HepG2 (cell line): ENCODE measurements around the gene MATK. TPM values are rescaled to one million over a fixed set of nuclear protein-coding genes. Genes with fewer than 3 reads are reported as not detected.

ENCODE experiments used
- ATAC-seq: fragments of 200-7000 bp; cut with Tn5 transposase; 3 replicates; pipeline ENCODE4 v1.9.1; 2020; ENCODE audit warnings: mild to moderate bottlenecking, moderate library complexity
- BruUV-seq: library from RNA; stranded (reverse); fragments of 400-500 nt; replicated peaks from 2 replicates; lab custom pipeline; 2021; lab: Mats Ljungman, UMichigan
- CTCF ChIA-PET: fragments of 300-600 bp; formaldehyde crosslinking; extraction: SDS; loops from one replicate; lab custom pipeline; 2021; ENCODE audit warnings: low total read pairs, inconsistent platforms, low intra/inter-chr PET ratio; lab: Yijun Ruan, JAX
- POLR2A ChIA-PET: fragments of 350-600 bp; sonication (Branson Sonifier 250); formaldehyde crosslinking; loops from one replicate; lab custom pipeline; 2020; ENCODE audit warnings: antibody characterized with exemption, inconsistent platforms; lab: Yijun Ruan, JAX
- DNase-seq: peaks from one replicate; pipeline ENCODE4 v3.0.0-alpha.2; 2015; ENCODE audit warnings: low spot score
- FAIRE-seq: peaks from 3 replicates; lab custom pipeline; 2011; peaks lifted over from hg19 to GRCh38; lab: Jason Lieb, UNC
- H2AFZ ChIP-seq: one replicate; pipeline ENCODE4 v1.6.1; 2011; ENCODE audit warnings: low read length, inconsistent platforms
- H3K27ac ChIP-seq: fragments of 300-600 bp; 3 replicates; pipeline ENCODE4 v1.8.0; 2011; ENCODE audit warnings: mixed run types, mild to moderate bottlenecking, mixed read lengths, low read length, inconsistent platforms; ENCODE audit not compliant: insufficient read depth; ENCODE audit errors: extremely low read length
- H3K27me3 ChIP-seq, 2 experiments: fragments of 200-600 bp in 1 of 2; 2 replicates in 1 of 2; 3 replicates in 1 of 2; pipeline versions ENCODE4 v1.6.0 to v1.8.0; 2011; ENCODE audit warnings: low read length in 2 of 2, mild to moderate bottlenecking in 2 of 2, moderate library complexity in 2 of 2, inconsistent platforms in 1 of 2; ENCODE audit not compliant: insufficient read depth in 2 of 2, control insufficient read depth in 1 of 2
- H3K36me3 ChIP-seq, 2 experiments: fragments of 200-600 bp in 1 of 2; replicated peaks in 1 of 2; 2 replicates in 1 of 2; 3 replicates in 1 of 2; pipeline versions ENCODE4 v1.5.1 to v1.8.0; 2011; ENCODE audit warnings: low read length in 2 of 2, inconsistent platforms in 1 of 2; ENCODE audit not compliant: insufficient read depth in 2 of 2, control insufficient read depth in 1 of 2
- H3K4me1 ChIP-seq: 2 replicates; pipeline ENCODE4 v1.5.1; 2012; ENCODE audit warnings: low read length, inconsistent platforms; ENCODE audit not compliant: insufficient read depth
- H3K4me2 ChIP-seq: 2 replicates; pipeline ENCODE4 v1.6.0; 2011; ENCODE audit warnings: low read depth, low read length, inconsistent platforms
- H3K4me3 ChIP-seq, 3 experiments: fragments of 200-600 bp in 1 of 3; sonication (generic), shearing (Covaris generic) in 1 of 3; replicated peaks in 1 of 3; 2 replicates each; pipeline ENCODE4 v1.5.1; 2011 to 2016; ENCODE audit warnings: low read length in 3 of 3, inconsistent platforms in 2 of 3, low read depth in 2 of 3, mild to moderate bottlenecking in 2 of 3, control low read depth in 1 of 3, mixed read lengths in 1 of 3; ENCODE audit not compliant: insufficient read depth in 1 of 3
- H3K79me2 ChIP-seq: one replicate; pipeline ENCODE4 v1.6.1; 2011; ENCODE audit warnings: low read length, inconsistent platforms; ENCODE audit not compliant: insufficient read depth
- H3K9ac ChIP-seq: 2 replicates; pipeline ENCODE4 v1.6.0; 2011; ENCODE audit warnings: mild to moderate bottlenecking, low read depth, low read length, inconsistent platforms; ENCODE audit not compliant: insufficient read depth
- H3K9me3 ChIP-seq: 2 replicates; pipeline ENCODE4 v1.5.1; 2012; ENCODE audit warnings: mild to moderate bottlenecking, low read length
- H4K20me1 ChIP-seq: 2 replicates; pipeline ENCODE4 v1.6.0; 2011; ENCODE audit warnings: inconsistent platforms, mild to moderate bottlenecking, low read length, moderate library complexity; ENCODE audit not compliant: insufficient read depth
- ATF7 ChIP-seq, 2 experiments: fragments of 450-650 bp in 1 of 2; sonication (generic) in 1 of 2; formaldehyde crosslinking in 1 of 2; IDR thresholded peaks; 2 replicates each; pipeline versions ENCODE4 v1.4.0 to v1.6.1; 2016 to 2020; ENCODE audit warnings: antibody characterized with exemption in 1 of 2, mild to moderate bottlenecking in 1 of 2, missing genetic modification reagents in 1 of 2
- ATF7-NPFF ChIP-seq: sonication (generic); formaldehyde crosslinking; IDR thresholded peaks from 2 replicates; pipeline ENCODE4 v1.8.1; 2023; ENCODE audit warnings: mild to moderate bottlenecking, low read depth, missing genetic modification reagents, moderate library complexity
- CENPBD1 ChIP-seq: sonication (generic); formaldehyde crosslinking; IDR thresholded peaks from 2 replicates; pipeline ENCODE4 v1.8.0; 2022; ENCODE audit warnings: missing genetic modification reagents, low read depth, mild to moderate bottlenecking, borderline replicate concordance
- CREB1 ChIP-seq, 2 experiments: fragments of 450-650 bp in 1 of 2; IDR thresholded peaks; 2 replicates each; pipeline ENCODE4 v1.6.1; 2016 to 2017; ENCODE audit warnings: control low read depth in 1 of 2, mild to moderate bottlenecking in 1 of 2, missing compliant biosample characterization in 1 of 2, missing genetic modification characterization in 1 of 2
- GLMP ChIP-seq: sonication (generic); formaldehyde crosslinking; IDR thresholded peaks from 2 replicates; pipeline ENCODE4 v1.9.0; 2021; ENCODE audit warnings: missing genetic modification reagents, mild to moderate bottlenecking, borderline replicate concordance
- HIC2 ChIP-seq: sonication (generic); formaldehyde crosslinking; IDR thresholded peaks from 2 replicates; pipeline ENCODE4 v1.9.0; 2022; ENCODE audit warnings: low read depth, missing genetic modification reagents
- KDM1A ChIP-seq: IDR thresholded peaks from 2 replicates; pipeline ENCODE4 v1.6.1; 2016; ENCODE audit warnings: missing compliant biosample characterization
- KLF6 ChIP-seq: IDR thresholded peaks from 2 replicates; pipeline ENCODE4 v1.8.0; 2016; ENCODE audit warnings: missing biosample characterization, missing genetic modification reagents
- MBNL3 ChIP-seq: fragments of 250-450 bp; sonication (Bioruptor Pico); conservative IDR thresholded peaks from 2 replicates; pipeline ENCODE4 v1.8.0; 2022; ENCODE audit warnings: mild to moderate bottlenecking, inconsistent platforms
- MYPOP ChIP-seq: sonication (generic); formaldehyde crosslinking; IDR thresholded peaks from 2 replicates; pipeline ENCODE4 v1.8.1; 2023; ENCODE audit warnings: mild to moderate bottlenecking, moderate library complexity, missing genetic modification reagents
- NFIB ChIP-seq: sonication (generic); formaldehyde crosslinking; IDR thresholded peaks from 2 replicates; pipeline ENCODE4 v1.9.0; 2021; ENCODE audit warnings: missing genetic modification reagents, mild to moderate bottlenecking, borderline replicate concordance
- PHF20 ChIP-seq: sonication (generic); formaldehyde crosslinking; IDR thresholded peaks from 2 replicates; pipeline ENCODE4 v1.5.0; 2020; ENCODE audit warnings: mild to moderate bottlenecking, missing genetic modification reagents
- PHF21A ChIP-seq: sonication (generic); formaldehyde crosslinking; IDR thresholded peaks from 2 replicates; pipeline ENCODE4 v1.5.0; 2020; ENCODE audit warnings: mild to moderate bottlenecking, missing genetic modification reagents
- SYNCRIP ChIP-seq: fragments of 200-400 bp; formaldehyde crosslinking; IDR thresholded peaks from 2 replicates; pipeline ENCODE4 v1.6.1; 2018; ENCODE audit warnings: mild to moderate bottlenecking, low read depth, low read length; ENCODE audit not compliant: insufficient read depth
- ZC3H4 ChIP-seq: sonication (generic); formaldehyde crosslinking; IDR thresholded peaks from 2 replicates; pipeline ENCODE4 v1.4.0; 2020; ENCODE audit warnings: missing genetic modification reagents, borderline replicate concordance
- ZFP90 ChIP-seq: sonication (generic); formaldehyde crosslinking; IDR thresholded peaks from 2 replicates; pipeline ENCODE4 v1.8.0; 2022; ENCODE audit warnings: missing genetic modification reagents, mild to moderate bottlenecking, inconsistent platforms, borderline replicate concordance
- ZNF230 ChIP-seq: sonication (generic); formaldehyde crosslinking; IDR thresholded peaks from 2 replicates; pipeline ENCODE4 v1.4.0; 2020; ENCODE audit warnings: mild to moderate bottlenecking, missing genetic modification reagents
- ZNF24 ChIP-seq: fragments of 450-650 bp; IDR thresholded peaks from 2 replicates; pipeline ENCODE4 v1.6.1; 2017; ENCODE audit warnings: antibody characterized with exemption, mild to moderate bottlenecking
- ZNF468 ChIP-seq: sonication (generic); formaldehyde crosslinking; IDR thresholded peaks from 2 replicates; pipeline ENCODE4 v1.8.0; 2022; ENCODE audit warnings: mild to moderate bottlenecking, moderate library complexity, missing genetic modification reagents
- ZNF724P ChIP-seq: sonication (generic); formaldehyde crosslinking; IDR thresholded peaks from 2 replicates; pipeline ENCODE4 v1.8.0; 2022; ENCODE audit warnings: missing genetic modification reagents, borderline replicate concordance
- WGBS: methylation state at CpG from one replicate; pipeline ENCODE4 v1.1.6; 2017; ENCODE audit warnings: low lambda C conversion rate; 5-methylcytosine and 5-hydroxymethylcytosine counted together
- in situ Hi-C: cut with HindIII; loops from 2 replicates; pipeline ENCODE4 v1.10.0; 2017; ENCODE audit warnings: low pct_unique_long_range_greater_than_20kb; ENCODE audit not compliant: extremely low pct_ligation_motif_present
- intact Hi-C: fragments of 100-400 bp; cut with micrococcal nuclease; formaldehyde crosslinking; loops from one replicate; pipeline ENCODE4 v1.10.0; 2022; ENCODE audit not compliant: unreplicated experiment
- polyA plus RNA-seq, 8 experiments: library from polyadenylated mRNA; depleted of rRNA in 3 of 8; stranded (reverse) in 7 of 8; unstranded in 1 of 8; fragments of >200 nt; fragmentation: Illumina TruSeq in 4 of 8; extraction: Trizol in 4 of 8; gene quantifications; 2 replicates each; pipeline versions ENCODE4 v1.2.1 to v1.2.3, GENCODE V29; 2011 to 2016; ENCODE audit warnings: low read depth in 4 of 8, missing spikeins in 1 of 8, mixed read lengths in 1 of 8; ENCODE audit not compliant: insufficient read depth in 1 of 8
- total RNA-seq, 5 experiments: library from RNA; depleted of rRNA; stranded (reverse); fragments of >200 nt; fragmentation: Illumina TruSeq; extraction: Trizol; gene quantifications; 2 replicates each; pipeline ENCODE4 v1.2.3, GENCODE V29; 2016; ENCODE audit warnings: low read depth in 1 of 5

The MATK gene
- total and polyA plus RNA-seq, 2 of the 13 experiments (the other 11 are each of a cell fraction or from before 2014, with no cell fraction given): 0.09 TPM; not detected in 1

GRCh38 chr19:3737487-3738205 lies 48.5 kb downstream of the MATK start:
- Histone ChIP-seq H3K36me3 (0 out of 5 replicates have a peak, but pooled peaks cover 0 to 3% of the 10 kb centered on the region in 2 experiments), H2AFZ (no peak overlapping the region), H3K79me2 (no peaks in the 10 kb centered on the region), H3K4me1 (no peaks in the 10 kb centered on the region), H3K27ac (no peak overlapping the region), H4K20me1 (no peaks in the 10 kb centered on the region), H3K9me3 (no peaks in the 10 kb centered on the region), H3K9ac (no peak overlapping the region), H3K4me3 (no peak overlapping the region), H3K4me2 (no peak overlapping the region), H3K27me3 (no peaks in the 10 kb centered on the region)
- DNase-seq (no peak), ATAC-seq (no peak), FAIRE-seq (no peak)
- TF ChIP-seq ZNF24 (no peak), CREB1 (IDR thresholded peaks at IDR 0.05) (no peak), CREB1 (CRISPR knock-in tag; IDR thresholded peaks at IDR 0.05) (no peak), ZNF724P (CRISPR knock-in tag) (no peak), ATF7-NPFF (CRISPR knock-in tag) (no peak), MBNL3 (CRISPR knock-in tag) (no peak), ZC3H4 (CRISPR knock-in tag) (no peak), PHF20 (CRISPR knock-in tag) (no peak), KLF6 (no peak), ZNF230 (CRISPR knock-in tag) (no peak), ZNF468 (CRISPR knock-in tag) (no peak), KDM1A (CRISPR knock-in tag) (no peak), MYPOP (CRISPR knock-in tag) (no peak), HIC2 (CRISPR knock-in tag) (no peak), ATF7 (IDR thresholded peaks at IDR 0.05) (no peak), ATF7 (CRISPR knock-in tag; IDR thresholded peaks at IDR 0.05) (no peak), GLMP (CRISPR knock-in tag) (no peak), ZFP90 (CRISPR knock-in tag) (no peak), NFIB (CRISPR knock-in tag) (no peak), PHF21A (CRISPR knock-in tag) (no peak), SYNCRIP (no peak), CENPBD1 (no peak)
- POLR2A ChIA-PET: no interaction called here
- no TSS peak for BruUV-seq
- intact Hi-C loops (no loop called here), in situ Hi-C loops (no loop called here)
- CTCF ChIA-PET: no interaction called here
- WGBS: 97% methylated on average over 9 of the region's 10 CpGs
